CD14-positive monocyte (primary cell): ENCODE results near the gene GINS2. TPM values are rescaled to one million over a fixed set of nuclear protein-coding genes. Genes with fewer than 3 reads are reported as not detected.

Source experiments
- DNase-seq, 3 donors: peaks; one replicate each; pipeline ENCODE4 v3.0.0-alpha.2; 2011 to 2022
- H2AFZ ChIP-seq: 2 replicates; pipeline ENCODE4 v1.6.0; 2012; ENCODE audit warnings: mild to moderate bottlenecking, low read depth, low read length, inconsistent platforms; ENCODE audit not compliant: insufficient read depth, poor library complexity, severe bottlenecking
- H3K27ac ChIP-seq, 2 donors: 1 replicate in 1 of 2; 2 replicates in 1 of 2; pipeline ENCODE4 v1.5.1; 2012 to 2013; ENCODE audit warnings: low read length in 2 of 2, control low read depth in 1 of 2, inconsistent platforms in 1 of 2, low read depth in 1 of 2, mild to moderate bottlenecking in 1 of 2
- H3K27me3 ChIP-seq, 2 donors: one replicate each; pipeline versions ENCODE4 v1.6.0 to v1.6.1; 2011 to 2013; ENCODE audit warnings: low read length in 2 of 2; ENCODE audit not compliant: control insufficient read depth in 2 of 2, insufficient read depth in 2 of 2
- H3K36me3 ChIP-seq, 2 donors: replicated peaks in 1 of 2; 1 replicate in 1 of 2; 2 replicates in 1 of 2; pipeline versions ENCODE4 v1.5.1 to v1.6.1; 2012 to 2013; ENCODE audit warnings: low read length in 2 of 2, control low read depth in 1 of 2, inconsistent platforms in 1 of 2, mild to moderate bottlenecking in 1 of 2; ENCODE audit not compliant: insufficient read depth in 2 of 2, control insufficient read depth in 1 of 2
- H3K4me1 ChIP-seq, 2 donors: 1 replicate in 1 of 2; 2 replicates in 1 of 2; pipeline versions ENCODE4 v1.5.1 to v1.6.1; 2012 to 2013; ENCODE audit warnings: low read length in 2 of 2, control low read depth in 1 of 2, inconsistent platforms in 1 of 2, mild to moderate bottlenecking in 1 of 2, moderate library complexity in 1 of 2; ENCODE audit not compliant: insufficient read depth in 2 of 2, control insufficient read depth in 1 of 2
- H3K4me2 ChIP-seq: replicated peaks from 2 replicates; pipeline ENCODE3; 2012; ENCODE audit warnings: low read length, moderate library complexity, mild to moderate bottlenecking; ENCODE audit not compliant: poor library complexity, severe bottlenecking; ENCODE audit errors: extremely low read depth
- H3K4me3 ChIP-seq, 3 experiments: fragments of 200-600 bp in 1 of 3; sonication (generic) in 1 of 3; replicated peaks in 1 of 3; 1 replicate in 2 of 3; 2 replicates in 1 of 3; pipeline ENCODE4 v1.5.1; 2011 to 2013; ENCODE audit warnings: low read length in 3 of 3, mild to moderate bottlenecking in 3 of 3, control low read depth in 2 of 3, low read depth in 2 of 3, inconsistent platforms in 1 of 3, moderate library complexity in 1 of 3
- H3K79me2 ChIP-seq: 2 replicates; pipeline ENCODE4 v1.6.0; 2012; ENCODE audit warnings: mild to moderate bottlenecking, control low read depth, inconsistent platforms, low read length, moderate library complexity; ENCODE audit not compliant: insufficient read depth
- H3K9ac ChIP-seq: 2 replicates; pipeline ENCODE4 v1.6.0; 2017; ENCODE audit warnings: low read length, mild to moderate bottlenecking; ENCODE audit not compliant: insufficient read depth, poor library complexity, severe bottlenecking
- H3K9me3 ChIP-seq, 2 donors: replicated peaks in 1 of 2; 1 replicate in 1 of 2; 2 replicates in 1 of 2; pipeline versions ENCODE4 v1.5.1 to v1.6.1; 2012 to 2013; ENCODE audit warnings: low read length in 2 of 2, control low read depth in 1 of 2; ENCODE audit not compliant: control insufficient read depth in 1 of 2, insufficient read depth in 1 of 2
- H4K20me1 ChIP-seq: 2 replicates; pipeline ENCODE4 v1.6.0; 2012; ENCODE audit warnings: mild to moderate bottlenecking, low read length, control low read depth, moderate library complexity; ENCODE audit not compliant: insufficient read depth
- H3K27ac Mint-ChIP-seq, 7 donors: one replicate each; pipeline ENCODE4 v1.8.0; 2020; ENCODE audit warnings: mild to moderate bottlenecking in 7 of 7, mixed read lengths in 7 of 7, moderate library complexity in 6 of 7, inconsistent platforms in 2 of 7
- H3K27me3 Mint-ChIP-seq, 3 donors: one replicate each; pipeline ENCODE4 v1.8.0; 2021 to 2022; ENCODE audit warnings: low read depth in 3 of 3, mild to moderate bottlenecking in 3 of 3, mixed read lengths in 3 of 3, moderate library complexity in 3 of 3, inconsistent platforms in 1 of 3
- H3K36me3 Mint-ChIP-seq, 2 donors: one replicate each; pipeline ENCODE4 v1.8.0; 2020; ENCODE audit warnings: mixed read lengths in 2 of 2, inconsistent platforms in 1 of 2, mild to moderate bottlenecking in 1 of 2
- H3K4me1 Mint-ChIP-seq: one replicate; pipeline ENCODE4 v1.8.0; 2020; ENCODE audit warnings: mild to moderate bottlenecking, mixed read lengths
- H3K4me3 Mint-ChIP-seq, 2 donors: one replicate each; pipeline ENCODE4 v1.8.0; 2020; ENCODE audit warnings: mild to moderate bottlenecking in 2 of 2, mixed read lengths in 2 of 2, moderate library complexity in 1 of 2
- H3K9me3 Mint-ChIP-seq, 7 donors: one replicate each; pipeline ENCODE4 v1.8.0; 2020 to 2022; ENCODE audit warnings: mixed read lengths in 7 of 7, mild to moderate bottlenecking in 6 of 7, moderate library complexity in 6 of 7, inconsistent platforms in 2 of 7
- CTCF ChIP-seq: fragments of 200-600 bp; IDR thresholded peaks from one replicate; pipeline ENCODE4 v1.8.0; 2022; ENCODE audit warnings: antibody characterized with exemption, mild to moderate bottlenecking
- WGBS: methylation state at CpG from one replicate; pipeline ENCODE4 v1.1.5; 2013; ENCODE audit warnings: missing lambda C conversion rate; ENCODE audit not compliant: insufficient coverage; 5-methylcytosine and 5-hydroxymethylcytosine counted together
- intact Hi-C, 2 donors: fragments of 100-400 bp; cut with micrococcal nuclease; formaldehyde crosslinking; loops; one replicate each; pipeline versions ENCODE4 v1.15.0 to v1.15.1; 2023
- polyA plus RNA-seq, 3 donors: library from polyadenylated mRNA; depleted of rRNA in 1 of 3; unstranded in 2 of 3; stranded (reverse) in 1 of 3; fragments of 300-500 nt in 2 of 3; fragments of >200 nt in 1 of 3; fragmentation: Illumina TruSeq in 2 of 3; gene quantifications; 1 replicate in 2 of 3; 2 replicates in 1 of 3; pipeline ENCODE4 v1.2.3, GENCODE V29; 2012 to 2021

GINS2 gene
- polyA plus RNA-seq, 3 donors = 0.13 to 0.28 TPM; not detected in 1

- peaks cover 0 to 5% (median 0%) of the 10 kb centered on the region in 7 donors for H3K9me3 Mint-ChIP-seq
- H3K4me1 ChIP-seq = no peaks in the 10 kb centered on the region
- no peak overlapping the region for H2AFZ ChIP-seq
- no peaks in the 10 kb centered on the region for H3K36me3 ChIP-seq
- peaks cover 0 to 4% of the 10 kb centered on the region in 2 donors for H3K27me3 ChIP-seq
- H3K4me3 ChIP-seq = no peak overlapping the region
- H3K4me2 ChIP-seq = no peak overlapping the region
- no peak overlapping the region for H3K9ac ChIP-seq
- no peak overlapping the region for H3K27ac ChIP-seq
- H3K4me1 Mint-ChIP-seq = peaks cover 5% of the 10 kb centered on the region
- WGBS = 86% methylated on average over 20 of the region's 24 CpGs
- H3K27ac Mint-ChIP-seq = no peak overlapping the region
- H4K20me1 ChIP-seq = no peaks in the 10 kb centered on the region
- H3K27me3 Mint-ChIP-seq = peaks cover 16 to 21% (median 16%) of the 10 kb centered on the region in 3 donors
- H3K4me3 Mint-ChIP-seq = no peak overlapping the region
- H3K36me3 Mint-ChIP-seq = no peaks in the 10 kb centered on the region
- no peak for DNase-seq
- intact Hi-C loops = no loop called here
- no peaks in the 10 kb centered on the region for H3K79me2 ChIP-seq
- no peak for TF ChIP-seq CTCF
- H3K9me3 ChIP-seq = no peaks in the 10 kb centered on the region
These were observed 6.7 kb upstream of the GINS2 start for GRCh38 chr16:85695196-85696128.

DNA sequence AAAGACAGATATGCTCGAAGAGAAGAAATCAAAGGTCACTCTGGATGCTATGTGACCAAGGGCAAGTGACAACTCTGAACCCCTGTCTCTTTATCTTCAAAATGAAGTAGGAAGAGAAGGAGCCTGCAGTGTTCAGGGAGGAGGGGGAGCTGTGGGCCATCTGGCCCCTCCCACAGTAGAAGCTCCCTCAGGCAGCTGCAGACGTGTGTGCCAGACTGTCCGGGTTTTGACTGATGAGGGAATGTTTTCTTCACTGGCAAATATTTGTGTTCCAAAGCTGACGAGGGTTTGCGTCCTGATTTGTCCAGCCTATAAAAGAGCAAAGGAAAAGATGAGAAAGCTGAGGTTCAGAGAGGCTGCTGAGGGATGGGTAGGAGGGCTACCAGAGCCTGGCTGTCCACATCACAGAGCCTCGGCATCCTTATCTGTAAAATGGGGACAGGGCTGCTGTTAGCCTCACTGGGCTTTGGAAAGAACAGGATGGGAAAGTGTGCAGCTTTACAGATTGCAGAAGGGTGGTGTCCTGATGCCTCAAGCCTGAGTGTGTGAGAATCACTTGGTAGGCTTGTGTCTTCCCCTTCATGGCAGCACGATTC lies 1.8 kb upstream of the GINS2 start:
- no peak overlapping the region for H3K9ac ChIP-seq
- no peak overlapping the region for H2AFZ ChIP-seq
- peaks cover 16 to 22% of the 10 kb centered on the region in 2 donors for H3K4me1 ChIP-seq
- intact Hi-C loops = no loop called here
- no peaks in the 10 kb centered on the region for H3K27me3 ChIP-seq
- Mint-ChIP-seq H3K36me3 (peaks cover 2 to 9% of the 10 kb centered on the region in 2 donors), H3K4me1 (peaks cover 23% of the 10 kb centered on the region), H3K27ac (peak overlapping the region in 2 of 7 donors; percentile 15 to 21), H3K27me3 (peaks cover 13 to 15% (median 13%) of the 10 kb centered on the region in 3 donors), H3K4me3 (no peak overlapping the region), H3K9me3 (no peaks in the 10 kb centered on the region)
- no peaks in the 10 kb centered on the region for H3K9me3 ChIP-seq
- no peak overlapping the region for H3K27ac ChIP-seq
- no peaks in the 10 kb centered on the region for H4K20me1 ChIP-seq
- H3K79me2 ChIP-seq = peaks cover 28% of the 10 kb centered on the region
- no peak for DNase-seq
- H3K4me2 ChIP-seq = no peak overlapping the region
- WGBS = 86% methylated on average over 4 of the region's 7 CpGs
- no peak overlapping the region for H3K4me3 ChIP-seq
- H3K36me3 ChIP-seq = no peaks in the 10 kb centered on the region
- TF ChIP-seq CTCF = no peak
